NCI-H446 (cell line): ENCODE results near the gene ARHGAP15.

ENCODE experiments used
- DNase-seq, 2 experiments: peaks; one replicate each; lab custom pipeline; 2025; lab: John Stamatoyannopoulos, UW

The ARHGAP15 gene

GRCh38 chr2:143690235-143690634 lies 561.0 kb downstream of the ARHGAP15 start:
- no peak for DNase-seq

- no peak for DNase-seq
These were observed 561.9 kb downstream of the ARHGAP15 start for GRCh38 chr2:143691121-143691520.

- no peak for DNase-seq
These were observed 562.9 kb downstream of the ARHGAP15 start for GRCh38 chr2:143692162-143692561.

GRCh38 chr2:143692967-143693366 lies 563.7 kb downstream of the ARHGAP15 start:
- DNase-seq: no peak

GRCh38 chr2:143694335-143694734 lies 565.1 kb downstream of the ARHGAP15 start:
- no peak for DNase-seq

DNA sequence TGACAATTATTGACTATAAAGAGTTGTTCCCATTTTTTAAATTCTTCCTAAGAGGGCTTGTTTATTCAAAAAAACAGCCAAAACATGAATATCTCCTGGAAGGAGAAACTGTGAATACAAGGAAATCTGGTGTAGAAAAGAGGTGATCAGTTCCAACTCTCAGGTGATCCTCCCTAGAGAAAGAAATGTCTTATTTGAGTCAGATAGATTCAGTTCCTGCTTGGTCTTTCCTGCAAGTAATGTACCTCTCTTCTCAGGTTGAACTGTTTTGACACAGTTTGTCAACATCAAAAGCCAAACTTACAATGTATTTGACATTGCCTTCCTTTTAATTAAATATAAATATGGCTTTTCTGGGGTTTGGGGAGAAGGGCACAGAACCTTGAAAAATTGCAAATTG lies 567.4 kb downstream of the ARHGAP15 start:
- DNase-seq: no peak

DNA sequence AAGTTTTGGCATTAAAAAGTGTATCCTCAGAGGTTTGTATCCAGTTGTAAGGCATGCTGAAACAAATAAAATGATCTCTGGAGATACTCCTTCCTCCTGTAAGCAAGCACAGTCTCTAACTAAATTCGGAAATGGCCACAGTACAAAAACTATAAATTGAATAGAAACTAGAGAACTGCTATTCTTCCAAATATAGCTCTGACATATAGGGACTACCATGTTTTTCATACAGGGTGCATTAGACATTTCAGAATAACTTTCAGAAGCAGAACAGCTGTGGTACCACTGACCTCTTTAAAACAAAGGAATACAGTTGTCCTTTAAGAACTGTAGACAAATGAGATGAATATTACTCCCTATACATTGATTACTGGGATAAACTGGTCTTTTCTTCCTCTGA lies 568.5 kb downstream of the ARHGAP15 start:
- DNase-seq: no peak

GRCh38 chr2:143698352-143698751 lies 569.1 kb downstream of the ARHGAP15 start:
- no peak for DNase-seq

GRCh38 chr2:143698888-143699570 lies 569.8 kb downstream of the ARHGAP15 start:
- DNase-seq: no peak

- DNase-seq: no peak
These were observed 571.6 kb downstream of the ARHGAP15 start for GRCh38 chr2:143700865-143701264.

GRCh38 chr2:143701785-143702184 lies 572.6 kb downstream of the ARHGAP15 start:
- no peak for DNase-seq

DNA sequence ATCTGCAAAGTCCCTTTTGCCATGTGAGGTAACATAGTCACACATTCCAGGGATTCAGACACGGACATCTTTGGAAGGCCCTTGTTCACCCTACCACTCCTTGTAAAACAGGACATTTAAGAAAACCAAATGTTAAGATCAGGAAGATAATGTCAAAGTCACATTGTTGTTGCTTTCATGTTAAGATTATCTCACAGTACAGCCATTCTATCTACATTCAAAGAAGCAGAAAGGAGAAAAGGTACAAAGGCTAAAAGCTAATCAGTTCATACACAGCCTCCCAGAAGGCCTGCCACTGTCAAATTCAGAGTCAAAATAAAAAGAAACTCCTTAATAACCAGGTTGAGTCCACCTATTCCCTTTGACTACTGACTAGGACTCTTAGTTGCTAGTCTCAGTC lies 573.7 kb downstream of the ARHGAP15 start:
- no peak for DNase-seq

DNA sequence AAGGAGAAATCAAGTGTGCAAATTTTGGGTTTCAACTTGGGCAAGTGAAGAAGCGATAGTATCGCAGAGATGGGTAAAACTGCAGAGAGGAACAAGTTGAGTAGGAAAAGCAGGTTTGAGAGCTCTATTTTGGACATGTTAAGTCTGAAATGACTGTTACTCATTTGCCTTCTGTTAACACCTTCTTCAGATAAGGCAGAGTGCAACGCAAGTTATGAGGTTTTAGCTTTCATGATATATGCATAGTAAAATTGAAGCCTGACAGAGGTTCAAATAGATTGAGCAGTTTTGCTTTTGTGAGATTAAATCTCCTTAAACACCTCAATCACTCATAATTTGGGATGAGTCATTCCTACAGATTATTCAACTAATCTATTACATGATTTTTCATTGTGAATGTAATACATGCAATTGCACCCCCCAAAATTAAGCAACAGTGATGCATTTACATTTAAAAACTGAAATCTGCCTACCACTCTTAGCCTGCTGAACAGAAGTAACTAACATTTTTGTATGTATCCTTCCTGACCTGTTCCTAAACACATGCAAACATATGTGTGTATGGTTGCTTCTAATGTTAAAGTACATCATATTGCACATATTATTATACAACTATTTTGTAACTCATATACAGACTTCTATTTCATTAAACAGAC lies 575.4 kb downstream of the ARHGAP15 start:
- no peak for DNase-seq

DNA sequence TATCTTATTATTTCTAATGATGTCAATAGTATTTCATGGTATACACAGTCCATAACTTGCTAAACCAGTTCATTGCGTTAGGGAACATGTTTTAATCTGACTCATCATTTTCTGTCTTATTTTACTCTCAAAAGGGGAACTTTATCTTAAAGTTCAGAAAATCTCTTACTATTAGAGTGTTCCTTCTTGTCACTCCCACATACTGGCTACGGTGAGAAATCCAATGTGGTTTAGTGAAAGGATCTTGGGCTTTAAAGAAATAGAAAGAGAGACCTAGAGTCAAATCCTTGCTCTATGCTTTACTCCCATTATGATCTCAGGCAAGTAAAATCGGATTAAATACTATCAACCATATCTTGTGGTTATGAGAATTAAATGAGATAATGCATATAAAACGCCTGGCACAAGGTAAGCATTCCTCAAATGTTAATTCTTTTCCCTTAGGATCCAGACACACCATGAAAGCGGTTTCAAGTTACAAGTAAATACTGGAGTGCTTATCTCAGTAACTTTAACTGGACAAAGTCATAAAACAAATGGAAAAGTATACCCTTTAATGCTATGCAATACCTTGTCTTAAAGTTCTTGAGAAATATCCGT lies 576.0 kb downstream of the ARHGAP15 start:
- no peak for DNase-seq

DNA sequence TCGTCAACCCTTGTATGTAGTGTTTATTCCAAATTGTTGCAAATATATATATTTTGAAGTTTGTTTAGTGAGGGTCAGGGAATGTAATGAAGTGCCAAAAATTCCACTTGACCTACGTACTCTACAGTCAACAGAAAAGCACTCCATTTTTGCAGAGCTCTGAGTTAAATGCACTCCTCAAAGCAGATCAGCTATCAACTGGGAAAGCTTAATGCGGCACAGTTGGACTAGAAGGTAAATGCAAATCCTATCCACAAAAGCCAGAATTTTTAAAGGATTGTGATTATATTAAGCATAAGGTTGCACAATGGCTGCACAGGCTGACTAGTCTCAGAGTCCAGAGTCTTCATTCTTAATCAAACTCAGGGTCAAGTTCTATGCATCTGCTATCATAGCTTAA lies 577.1 kb downstream of the ARHGAP15 start:
- DNase-seq: no peak

DNA sequence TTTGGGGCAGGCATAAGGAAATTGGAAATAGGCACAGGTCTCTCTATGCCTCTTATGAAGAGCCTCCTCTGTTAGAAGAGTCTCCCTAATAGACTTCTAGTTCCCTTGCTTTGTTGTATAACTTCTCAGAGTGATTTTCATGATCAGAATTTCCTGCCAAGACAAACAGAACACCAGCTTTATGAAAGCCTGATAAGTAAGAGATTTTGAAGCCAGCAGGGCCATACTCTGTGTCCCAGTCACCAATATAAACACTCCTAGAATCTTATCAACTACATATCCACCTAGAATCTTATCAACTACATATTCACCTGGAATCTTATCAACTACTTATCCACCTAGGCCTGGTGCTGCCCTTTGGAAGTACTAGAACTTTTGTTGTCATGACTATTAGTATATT lies 579.5 kb downstream of the ARHGAP15 start:
- no peak for DNase-seq

- DNase-seq: no peak
These were observed 581.0 kb downstream of the ARHGAP15 start for GRCh38 chr2:143710196-143710595.

GRCh38 chr2:143710879-143711278 lies 581.7 kb downstream of the ARHGAP15 start:
- DNase-seq: no peak

GRCh38 chr2:143716522-143716921 lies 587.3 kb downstream of the ARHGAP15 start:
- peak in 1 of 2 experiments; percentile 17 for DNase-seq

GRCh38 chr2:143717053-143717452 lies 587.8 kb downstream of the ARHGAP15 start:
- DNase-seq: peak in 1 of 2 experiments; percentile 82

DNA sequence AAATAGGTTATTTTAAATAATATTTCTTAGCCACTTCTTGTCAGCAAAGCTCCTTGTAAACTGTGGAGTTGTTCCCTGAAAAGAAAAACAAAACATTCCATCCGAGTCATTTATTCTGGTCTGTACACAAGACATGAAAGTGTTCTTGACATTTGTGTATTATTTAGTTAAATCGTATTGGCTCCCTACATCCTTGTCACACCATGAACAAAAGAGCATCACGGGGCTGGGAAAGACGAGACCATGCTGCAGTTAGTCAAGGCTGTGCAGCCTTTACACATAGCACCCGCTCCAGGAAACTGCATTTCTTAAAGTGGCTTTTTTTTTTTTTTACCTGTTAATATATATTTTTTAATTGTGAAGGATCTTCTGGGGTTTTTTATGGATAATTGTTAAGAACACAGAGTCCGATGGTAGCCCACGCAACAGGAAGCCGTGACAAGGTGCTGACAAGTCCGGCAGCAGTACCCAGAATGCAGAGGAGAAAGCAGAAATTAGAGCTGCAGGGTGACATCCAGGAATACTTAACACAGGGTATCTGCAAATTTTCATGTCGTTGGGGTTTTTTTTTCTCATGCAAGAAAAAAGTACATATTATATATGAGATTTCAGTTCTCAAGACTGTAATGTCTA lies 588.4 kb downstream of the ARHGAP15 start:
- no peak for DNase-seq

DNA sequence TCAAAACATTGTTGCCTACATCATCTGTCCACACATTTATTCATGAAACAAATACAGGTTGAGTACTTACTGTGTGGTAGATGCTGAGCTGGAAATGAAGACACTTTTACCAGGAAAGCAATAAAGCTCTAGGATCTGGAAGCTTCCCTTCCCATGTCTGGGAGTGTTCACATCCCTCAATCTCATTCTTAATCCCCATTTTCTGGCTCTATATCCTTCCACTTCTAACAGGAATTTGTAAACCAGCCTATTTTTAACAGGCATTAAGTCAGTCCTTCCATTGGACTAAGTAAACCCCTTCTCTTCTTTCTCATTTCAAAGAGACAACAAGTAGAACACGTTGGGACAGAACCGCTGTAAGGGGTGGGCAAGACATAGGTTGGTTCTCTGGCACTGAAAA lies 589.5 kb downstream of the ARHGAP15 start:
- no peak for DNase-seq

GRCh38 chr2:143719406-143719805 lies 590.2 kb downstream of the ARHGAP15 start:
- no peak for DNase-seq
